Activated CD4-positive, alpha-beta memory T cell treated with anti-CD3 and anti-CD28 coated beads for 36 hours (primary cell): ENCODE data around the gene NDRG3. TPM values are rescaled to one million over a fixed set of nuclear protein-coding genes. Genes with fewer than 3 reads are reported as not detected.

ENCODE experiments used
- CTCF ChIA-PET: fragments of 350-600 bp; sonication (Branson Sonifier 250); formaldehyde crosslinking; loops from one replicate; lab custom pipeline; 2021; ENCODE audit warnings: antibody characterized with exemption, inconsistent platforms; lab: Charles Lee
- POLR2A ChIA-PET: fragments of 350-600 bp; sonication (Branson Sonifier 250); formaldehyde crosslinking; loops from one replicate; lab custom pipeline; 2021; ENCODE audit warnings: antibody characterized with exemption; lab: Charles Lee
- DNase-seq: peaks from one replicate; pipeline ENCODE4 v3.0.0-alpha.2; 2020
- H3K27ac Mint-ChIP-seq: one replicate; pipeline ENCODE4 v1.8.0; 2021; ENCODE audit warnings: mixed read lengths
- H3K27me3 Mint-ChIP-seq: one replicate; pipeline ENCODE4 v1.8.0; 2021; ENCODE audit warnings: mixed read lengths
- H3K36me3 Mint-ChIP-seq: one replicate; pipeline ENCODE4 v1.8.0; 2021; ENCODE audit warnings: mixed read lengths
- H3K4me1 Mint-ChIP-seq: one replicate; pipeline ENCODE4 v1.8.0; 2021; ENCODE audit warnings: low read depth, mixed read lengths
- H3K4me3 Mint-ChIP-seq: one replicate; pipeline ENCODE4 v1.8.0; 2021; ENCODE audit warnings: mild to moderate bottlenecking, mixed read lengths
- H3K9me3 Mint-ChIP-seq: one replicate; pipeline ENCODE4 v1.8.0; 2021; ENCODE audit warnings: mixed read lengths
- intact Hi-C: fragments of 100-400 bp; cut with micrococcal nuclease; formaldehyde crosslinking; loops from one replicate; pipeline ENCODE4 v1.15.1; 2023
- total RNA-seq, 2 experiments: library from RNA; stranded (reverse); gene quantifications; one replicate each; pipeline ENCODE4 v1.2.3, GENCODE V29; 2021

NDRG3 gene
- total RNA-seq, result 10 to 100 TPM; 29.9 to 33.1 TPM

DNA sequence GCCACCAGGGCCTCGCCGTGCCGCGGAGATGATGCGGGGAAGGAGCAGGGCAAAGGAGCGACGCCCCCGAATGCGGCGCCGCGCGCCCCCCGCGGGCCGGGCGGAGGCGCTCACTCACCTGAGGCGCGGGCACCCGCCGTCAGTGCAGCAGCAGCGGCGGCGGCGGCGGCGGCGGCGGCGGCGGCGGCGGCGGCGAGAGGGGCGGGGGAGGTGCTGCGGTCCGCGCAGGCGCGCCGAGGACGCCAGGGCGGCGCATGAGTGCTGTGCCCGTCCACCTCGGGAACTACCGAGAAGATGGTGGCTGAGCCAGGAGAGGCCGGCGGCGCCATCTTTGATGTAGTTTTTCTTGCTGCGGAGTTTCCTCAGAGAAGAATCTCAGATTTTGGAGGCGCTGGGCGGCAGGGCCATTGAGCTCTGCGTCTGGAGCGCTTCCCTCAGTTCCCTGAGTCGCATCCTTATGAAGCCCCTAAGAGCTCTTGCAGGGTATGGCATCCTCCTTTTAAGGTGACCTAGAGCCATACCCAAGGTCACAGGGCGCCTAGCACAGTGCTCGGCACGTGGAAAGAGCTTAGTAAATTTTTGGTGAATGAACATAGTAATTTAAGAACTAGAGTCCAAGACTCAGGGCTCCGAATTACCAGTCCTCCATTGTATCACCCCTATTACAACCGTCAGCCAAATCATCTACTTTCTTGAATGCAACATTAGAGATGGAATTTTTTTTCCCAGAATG, at the start of gene NDRG3:
Gene NDRG3 (minus strand): TSS at position 164 of the 733 bp plus-strand sequence. CDS start 24,355 bp downstream, outside the sequence.
- Mint-ChIP-seq H3K9me3 (no peaks in the 10 kb centered on the region), H3K36me3 (no peaks in the 10 kb centered on the region), H3K4me1 (peaks cover 13% of the 10 kb centered on the region), H3K27me3 (no peaks in the 10 kb centered on the region), H3K27ac (peak within 1 kb of the TSS; percentile 84), H3K4me3 (peak within 1 kb of the TSS; percentile 88)
- ChIA-PET CTCF (interaction anchor here (0.7 to 3.2 kb wide), 10 partner anchors 9 to 175 kb away, joined by 3 to 21 read pairs (median 4); partner anchors contain the start of genes DSN1 and RAB5IF), POLR2A (interaction anchor here (1.0 kb wide), 2 partner anchors 12 to 119 kb away, joined by 3 read pairs; no protein-coding TSS in a partner anchor)
- peak; percentile 95 for DNase-seq
- intact Hi-C loops, result loop anchor here (1.0 to 10.0 kb wide), 6 partner anchors 13 to 281 kb away; partner anchors contain the start of genes DSN1, RAB5IF and TGIF2

DNA sequence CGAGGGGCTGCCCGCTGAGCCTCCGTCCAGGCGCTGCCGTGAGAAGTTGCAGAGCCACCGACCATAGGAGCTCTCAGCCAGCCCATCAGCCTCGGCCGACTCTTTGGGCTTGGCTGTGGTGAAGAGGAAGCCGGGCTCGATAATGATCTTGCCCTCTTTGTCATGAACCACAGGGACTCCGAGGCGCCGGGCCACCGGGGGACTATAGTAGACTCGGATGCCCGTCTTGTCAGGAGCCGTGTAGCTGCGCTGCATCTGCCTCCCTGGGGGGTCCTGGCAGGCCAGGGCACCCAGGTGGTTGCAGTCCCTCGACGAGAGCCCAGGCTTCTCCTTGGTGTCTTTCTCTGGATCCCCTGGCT, 48.2 kb upstream of the NDRG3 start:
- no peak overlapping the region for H3K27ac Mint-ChIP-seq
- peaks cover 2% of the 10 kb centered on the region for H3K27me3 Mint-ChIP-seq
- ChIA-PET CTCF (no interaction called here), POLR2A (no interaction called here)
- no peaks in the 10 kb centered on the region for H3K4me1 Mint-ChIP-seq
- intact Hi-C loops, result no loop called here
- no peaks in the 10 kb centered on the region for H3K36me3 Mint-ChIP-seq
- no peaks in the 10 kb centered on the region for H3K9me3 Mint-ChIP-seq
- no peak overlapping the region for H3K4me3 Mint-ChIP-seq
- DNase-seq, result no peak

DNA sequence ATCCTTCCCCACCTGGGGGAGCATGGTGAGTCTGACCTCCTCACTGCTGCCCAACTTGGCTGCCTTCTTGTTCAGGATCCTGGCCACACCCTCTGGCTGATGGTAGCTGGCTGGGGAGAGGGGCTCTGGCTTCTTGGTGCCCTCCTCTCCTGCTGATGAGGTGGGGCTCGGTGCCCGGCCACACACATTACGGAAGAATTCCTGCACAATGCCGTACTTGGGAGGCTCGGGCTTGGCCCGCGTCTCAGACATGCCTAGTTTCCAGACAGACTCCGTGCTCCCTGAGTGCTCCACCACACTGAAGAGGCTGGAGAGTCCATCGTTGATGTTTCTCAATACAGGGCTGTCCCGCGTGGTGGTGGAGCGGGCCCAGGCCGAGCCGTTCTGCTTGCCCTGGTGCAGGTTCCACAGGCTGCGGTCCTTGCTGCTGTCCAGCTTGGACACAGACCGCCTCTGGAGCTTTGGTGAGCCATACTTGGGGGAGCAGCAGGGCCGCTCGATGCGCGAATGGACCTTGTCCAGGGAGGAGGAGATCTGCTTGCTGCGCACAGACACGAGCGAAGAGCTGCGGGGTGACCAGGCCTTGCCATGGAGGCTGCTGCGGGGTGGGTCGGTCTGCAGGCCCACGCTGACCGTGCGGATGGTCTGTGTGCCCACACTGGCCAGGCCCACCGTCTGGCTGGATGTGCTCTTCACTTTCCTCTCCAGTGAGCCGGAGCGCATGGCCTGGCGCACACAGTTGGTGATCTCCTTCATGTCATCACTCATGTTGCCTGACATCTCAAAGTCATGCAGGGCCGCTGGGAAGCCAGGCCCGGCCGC, 47.6 kb upstream of the NDRG3 start:
- no peaks in the 10 kb centered on the region for H3K9me3 Mint-ChIP-seq
- ChIA-PET POLR2A (no interaction called here), CTCF (no interaction called here)
- peaks cover under 1% of the 10 kb centered on the region for H3K27me3 Mint-ChIP-seq
- intact Hi-C loops, result no loop called here
- DNase-seq, result no peak
- no peaks in the 10 kb centered on the region for H3K36me3 Mint-ChIP-seq
- no peaks in the 10 kb centered on the region for H3K4me1 Mint-ChIP-seq
- no peak overlapping the region for H3K4me3 Mint-ChIP-seq
- H3K27ac Mint-ChIP-seq, result no peak overlapping the region

DNA sequence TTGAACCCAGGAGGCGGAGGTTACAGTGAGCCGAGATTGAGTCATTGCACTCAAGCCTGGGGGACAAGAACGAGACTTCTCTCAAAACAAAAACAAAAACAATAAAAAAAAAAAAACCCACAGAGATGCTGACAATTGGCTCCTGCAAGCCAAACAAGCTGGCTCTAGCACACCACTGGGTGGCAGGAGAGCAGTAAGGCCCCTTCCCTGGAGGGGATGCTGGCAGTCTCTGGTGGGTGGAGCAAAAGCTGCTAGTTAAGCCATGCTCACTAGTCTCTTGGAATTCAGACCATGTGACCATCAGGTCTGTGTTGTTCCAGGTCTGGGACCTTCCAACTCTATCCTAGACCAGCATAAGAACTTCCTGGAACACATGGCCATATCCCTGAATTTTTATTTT, 46.5 kb upstream of the NDRG3 start:
- Mint-ChIP-seq H3K9me3 (no peaks in the 10 kb centered on the region), H3K36me3 (no peaks in the 10 kb centered on the region), H3K27ac (no peak overlapping the region), H3K27me3 (no peaks in the 10 kb centered on the region), H3K4me1 (no peaks in the 10 kb centered on the region), H3K4me3 (no peak overlapping the region)
- CTCF ChIA-PET, result interaction anchor here (1.5 kb wide), 1 partner anchor 16 kb away, joined by 5 read pairs; no protein-coding TSS in a partner anchor
- POLR2A ChIA-PET, result no interaction called here
- intact Hi-C loops, result no loop called here
- DNase-seq, result peak; percentile 23

DNA sequence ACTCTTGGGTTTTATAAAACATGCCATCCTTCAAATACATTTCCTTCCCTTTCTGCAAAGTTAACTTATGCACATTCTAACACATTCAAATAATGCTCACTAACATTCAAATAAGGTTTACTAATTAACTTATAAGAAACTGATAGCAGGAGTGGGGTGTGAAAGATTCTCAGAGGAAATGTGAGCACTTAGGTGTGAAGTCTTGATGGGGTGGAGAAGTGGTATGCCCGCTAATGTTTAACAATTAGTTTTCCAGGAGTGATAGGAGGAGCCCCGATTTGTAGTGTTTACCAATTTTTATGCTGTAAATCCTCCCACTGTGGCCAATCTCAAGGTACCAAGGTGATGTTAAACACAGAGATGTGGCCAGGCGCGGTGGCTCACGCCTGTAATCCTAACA, 46.0 kb upstream of the NDRG3 start:
- Mint-ChIP-seq H3K36me3 (no peaks in the 10 kb centered on the region), H3K27ac (no peak overlapping the region), H3K9me3 (no peaks in the 10 kb centered on the region), H3K4me1 (no peaks in the 10 kb centered on the region), H3K4me3 (no peak overlapping the region), H3K27me3 (no peaks in the 10 kb centered on the region)
- intact Hi-C loops, result no loop called here
- CTCF ChIA-PET, result interaction anchor here (1.5 kb wide), 1 partner anchor 17 kb away, joined by 5 read pairs; no protein-coding TSS in a partner anchor
- POLR2A ChIA-PET, result no interaction called here
- DNase-seq, result no peak

DNA sequence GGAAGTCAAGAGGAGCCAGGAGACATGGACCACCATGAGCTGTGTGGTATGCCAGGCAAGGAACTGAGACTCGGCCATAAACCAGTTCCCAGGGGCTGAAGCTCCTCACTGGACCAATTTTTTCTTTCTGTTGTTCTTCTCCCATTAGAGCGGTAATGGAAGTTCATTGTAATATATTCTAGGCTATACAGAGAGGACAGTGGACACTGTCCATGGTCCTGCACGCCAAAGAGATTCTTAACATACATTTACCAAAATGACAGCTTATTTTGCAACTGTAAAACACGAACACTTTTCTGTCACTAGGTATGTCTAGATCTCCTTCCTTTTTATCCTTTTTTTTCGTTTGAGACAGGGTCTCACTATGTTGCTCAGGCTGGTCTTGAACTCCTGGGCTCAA, 40.8 kb upstream of the NDRG3 start:
- Mint-ChIP-seq H3K9me3 (no peaks in the 10 kb centered on the region), H3K27me3 (no peaks in the 10 kb centered on the region), H3K4me1 (no peaks in the 10 kb centered on the region), H3K4me3 (no peak overlapping the region), H3K27ac (no peak overlapping the region), H3K36me3 (no peaks in the 10 kb centered on the region)
- DNase-seq, result no peak
- CTCF ChIA-PET, result interaction anchor here (0.8 kb wide), 1 partner anchor 22 kb away, joined by 3 read pairs; no protein-coding TSS in a partner anchor
- intact Hi-C loops, result no loop called here
- POLR2A ChIA-PET, result no interaction called here

DNA sequence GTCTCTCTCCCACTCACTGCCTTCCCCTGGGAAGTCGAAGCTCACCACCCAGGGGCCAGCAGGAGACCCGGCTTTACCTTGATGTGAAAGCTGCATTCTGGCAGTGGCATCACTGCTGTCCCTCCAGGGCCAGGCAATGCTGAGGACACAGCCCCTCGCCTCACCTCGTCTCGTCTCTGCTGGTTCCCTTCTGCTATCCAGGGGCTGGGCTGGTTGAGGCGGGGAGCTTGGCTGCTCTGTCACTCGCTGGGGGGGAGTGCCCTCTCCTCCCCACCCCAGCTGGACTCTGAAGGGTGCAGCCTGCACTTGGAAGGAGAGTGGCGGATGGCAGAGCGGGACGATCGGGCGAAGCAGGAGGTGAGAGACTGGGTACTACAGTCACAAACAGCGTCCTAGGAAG, 40.4 kb upstream of the NDRG3 start:
- no peak overlapping the region for H3K4me3 Mint-ChIP-seq
- H3K9me3 Mint-ChIP-seq, result no peaks in the 10 kb centered on the region
- H3K36me3 Mint-ChIP-seq, result no peaks in the 10 kb centered on the region
- no peaks in the 10 kb centered on the region for H3K27me3 Mint-ChIP-seq
- H3K27ac Mint-ChIP-seq, result no peak overlapping the region
- ChIA-PET POLR2A (no interaction called here), CTCF (interaction anchor here (0.6 to 0.8 kb wide), 2 partner anchors 22 to 98 kb away, joined by 3 read pairs; no protein-coding TSS in a partner anchor)
- DNase-seq, result no peak
- intact Hi-C loops, result no loop called here
- no peaks in the 10 kb centered on the region for H3K4me1 Mint-ChIP-seq

DNA sequence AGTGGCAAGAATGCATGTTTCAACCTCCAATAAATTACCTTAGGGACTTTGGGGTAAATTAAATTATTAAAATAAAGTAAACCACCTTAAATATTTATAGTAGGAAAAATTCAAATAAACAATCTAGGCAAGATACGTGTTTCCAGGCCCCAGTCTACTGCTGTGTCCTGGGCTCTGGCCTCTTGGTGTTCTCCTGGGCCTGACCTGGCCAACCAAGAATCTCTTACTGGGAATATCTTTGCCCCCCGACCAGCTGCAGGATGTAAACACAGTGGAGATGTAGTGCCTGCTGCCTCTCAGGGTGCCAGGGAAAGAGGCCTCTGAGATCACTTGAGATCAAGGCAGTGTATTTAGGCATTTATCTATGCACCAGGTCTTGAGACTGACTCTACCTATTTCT, 39.4 kb upstream of the NDRG3 start:
- CTCF ChIA-PET, result interaction anchor here (2.1 kb wide), 1 partner anchor 24 kb away, joined by 6 read pairs; no protein-coding TSS in a partner anchor

DNA sequence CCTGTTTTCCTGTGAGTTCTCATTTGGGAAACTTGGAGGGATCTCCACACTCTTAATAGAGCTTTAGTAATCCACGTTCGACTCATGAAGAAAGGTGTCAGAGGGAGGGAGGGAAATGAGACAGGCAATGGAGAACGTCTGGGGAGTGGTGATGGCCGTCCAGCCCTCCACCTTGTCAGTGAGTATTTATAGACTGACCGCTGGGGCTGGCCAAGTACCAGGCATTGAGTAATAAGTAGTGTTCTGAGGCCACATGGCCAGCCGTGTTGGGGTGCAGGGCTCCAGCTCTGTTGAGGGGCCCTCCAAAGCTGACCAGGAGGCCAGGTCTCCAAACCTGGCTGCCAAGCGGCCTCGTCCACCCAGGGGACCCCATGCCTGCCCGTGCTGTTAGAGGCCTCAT, 39.0 kb upstream of the NDRG3 start:
- ChIA-PET POLR2A (no interaction called here), CTCF (interaction anchor here (2.1 kb wide), 1 partner anchor 24 kb away, joined by 6 read pairs; no protein-coding TSS in a partner anchor)
- no peaks in the 10 kb centered on the region for H3K4me1 Mint-ChIP-seq
- no peak overlapping the region for H3K27ac Mint-ChIP-seq
- H3K9me3 Mint-ChIP-seq, result no peaks in the 10 kb centered on the region
- H3K4me3 Mint-ChIP-seq, result no peak overlapping the region
- intact Hi-C loops, result no loop called here
- no peaks in the 10 kb centered on the region for H3K36me3 Mint-ChIP-seq
- DNase-seq, result no peak
- no peaks in the 10 kb centered on the region for H3K27me3 Mint-ChIP-seq

More for the DNA sequence above, 39.4 kb upstream of the NDRG3 start:
- POLR2A ChIA-PET, result no interaction called here
- Mint-ChIP-seq H3K4me1 (no peaks in the 10 kb centered on the region), H3K36me3 (no peaks in the 10 kb centered on the region), H3K9me3 (no peaks in the 10 kb centered on the region), H3K27me3 (no peaks in the 10 kb centered on the region), H3K4me3 (no peak overlapping the region), H3K27ac (no peak overlapping the region)
- intact Hi-C loops, result no loop called here
- DNase-seq, result no peak

DNA sequence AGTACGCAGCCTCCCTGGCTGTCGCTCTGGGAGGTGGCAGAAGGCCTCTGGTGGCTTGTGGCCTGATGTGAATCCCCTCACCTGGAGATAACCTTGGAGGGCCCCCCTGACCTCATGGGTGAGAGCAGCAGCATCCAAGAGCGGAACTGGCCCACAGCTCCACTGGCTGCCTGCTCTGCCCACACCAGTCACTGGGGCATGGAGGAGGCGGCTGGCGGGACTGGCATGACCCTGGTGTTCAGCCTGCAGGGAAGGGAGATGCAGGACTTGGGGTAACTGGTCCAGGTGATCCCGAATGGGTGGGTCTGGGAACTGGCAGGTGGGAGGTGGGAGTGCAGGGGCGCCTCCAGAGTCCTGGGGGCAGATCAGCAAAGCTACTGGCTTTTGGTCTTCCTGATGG, 38.2 kb upstream of the NDRG3 start:
- intact Hi-C loops, result no loop called here
- H3K36me3 Mint-ChIP-seq, result no peaks in the 10 kb centered on the region
- no peak for DNase-seq
- H3K4me1 Mint-ChIP-seq, result no peaks in the 10 kb centered on the region
- POLR2A ChIA-PET, result no interaction called here
- no peak overlapping the region for H3K27ac Mint-ChIP-seq
- no peak overlapping the region for H3K4me3 Mint-ChIP-seq
- H3K9me3 Mint-ChIP-seq, result no peaks in the 10 kb centered on the region
- no peaks in the 10 kb centered on the region for H3K27me3 Mint-ChIP-seq
- CTCF ChIA-PET, result interaction anchor here (2.1 kb wide), 1 partner anchor 25 kb away, joined by 6 read pairs; no protein-coding TSS in a partner anchor

DNA sequence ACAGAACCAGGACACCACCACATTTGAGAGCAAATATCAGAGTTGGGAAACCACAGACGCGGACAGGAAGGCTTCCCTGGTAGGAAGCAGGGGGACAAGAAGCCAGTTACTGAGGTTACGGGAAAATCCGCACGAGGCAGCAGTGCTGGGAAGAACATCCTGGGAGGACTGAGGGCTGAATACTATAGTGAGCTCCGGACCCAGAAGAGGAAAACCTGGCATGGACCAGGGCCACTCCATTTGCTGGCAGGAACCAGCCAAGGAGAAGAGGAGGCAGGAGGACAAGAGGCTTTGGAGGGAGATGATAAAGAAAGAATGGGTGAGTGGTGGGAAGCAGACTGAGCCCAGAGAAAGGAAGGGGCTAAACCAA, 33.8 kb upstream of the NDRG3 start:
- intact Hi-C loops, result loop anchor here (10.0 kb wide), 1 partner anchor 105 kb away; no protein-coding TSS in a partner anchor
- no peaks in the 10 kb centered on the region for H3K9me3 Mint-ChIP-seq
- H3K4me3 Mint-ChIP-seq, result no peak overlapping the region
- DNase-seq, result no peak
- ChIA-PET CTCF (no interaction called here), POLR2A (no interaction called here)
- H3K27me3 Mint-ChIP-seq, result no peaks in the 10 kb centered on the region
- H3K4me1 Mint-ChIP-seq, result peaks cover 4% of the 10 kb centered on the region
- H3K36me3 Mint-ChIP-seq, result no peaks in the 10 kb centered on the region
- no peak overlapping the region for H3K27ac Mint-ChIP-seq
